Nephron (organoid): ENCODE results near the gene RNF128.

Experiments used
- H3K27ac Mint-ChIP-seq, 3 experiments: 2 replicates each; pipeline ENCODE4 v1.8.0; 2020; ENCODE audit warnings: mixed read lengths in 3 of 3, mild to moderate bottlenecking in 2 of 3, moderate library complexity in 1 of 3
- H3K27me3 Mint-ChIP-seq: 2 replicates; pipeline ENCODE4 v1.8.0; 2021; ENCODE audit warnings: low read depth, mild to moderate bottlenecking, moderate library complexity, mixed read lengths
- H3K36me3 Mint-ChIP-seq: 2 replicates; pipeline ENCODE4 v1.8.0; 2020; ENCODE audit warnings: low read depth, mixed read lengths
- H3K4me1 Mint-ChIP-seq: 2 replicates; pipeline ENCODE4 v1.8.0; 2020; ENCODE audit warnings: mixed read lengths
- H3K4me3 Mint-ChIP-seq, 3 experiments: 2 replicates each; pipeline ENCODE4 v1.8.0; 2020; ENCODE audit warnings: mild to moderate bottlenecking in 3 of 3, mixed read lengths in 3 of 3, moderate library complexity in 2 of 3
- H3K9me3 Mint-ChIP-seq: 2 replicates; pipeline ENCODE4 v1.8.0; 2020; ENCODE audit warnings: mixed read lengths
- CTCF ChIP-seq, 3 experiments: fragments of 200-600 bp; sonication (generic); IDR thresholded peaks; one replicate each; pipeline ENCODE4 v1.5.0; 2021; ENCODE audit warnings: antibody characterized with exemption in 3 of 3; ENCODE audit not compliant: unreplicated experiment in 3 of 3

RNF128 gene

GRCh38 chrX:106731590-106731989 is 5.1 kb downstream of the RNF128 start:
- Mint-ChIP-seq H3K36me3 (no peaks in the 10 kb centered on the region), H3K4me3 (no peak overlapping the region), H3K27ac (no peak overlapping the region), H3K9me3 (peaks cover 3% of the 10 kb centered on the region), H3K27me3 (peaks cover 24% of the 10 kb centered on the region), H3K4me1 (no peaks in the 10 kb centered on the region)
- no peak for TF ChIP-seq CTCF (IDR thresholded peaks at IDR 0.05; ENCODE audit: unreplicated experiment in 3 of 3)

GRCh38 chrX:106734827-106735226 is 8.3 kb downstream of the RNF128 start:
- no peaks in the 10 kb centered on the region for H3K9me3 Mint-ChIP-seq
- H3K4me3 Mint-ChIP-seq: no peak overlapping the region
- no peak overlapping the region for H3K27ac Mint-ChIP-seq
- H3K36me3 Mint-ChIP-seq: no peaks in the 10 kb centered on the region
- H3K27me3 Mint-ChIP-seq: no peaks in the 10 kb centered on the region
- H3K4me1 Mint-ChIP-seq: no peaks in the 10 kb centered on the region
- no peak for TF ChIP-seq CTCF (IDR thresholded peaks at IDR 0.05; ENCODE audit: unreplicated experiment in 3 of 3)

GRCh38 chrX:106740193-106740780 is 13.8 kb downstream of the RNF128 start:
- no peaks in the 10 kb centered on the region for H3K36me3 Mint-ChIP-seq

GRCh38 chrX:106742193-106742592 is 15.7 kb downstream of the RNF128 start:
- no peak overlapping the region for H3K4me3 Mint-ChIP-seq
- H3K27ac Mint-ChIP-seq: no peak overlapping the region
- no peaks in the 10 kb centered on the region for H3K4me1 Mint-ChIP-seq
- no peaks in the 10 kb centered on the region for H3K36me3 Mint-ChIP-seq
- TF ChIP-seq CTCF (IDR thresholded peaks at IDR 0.05; ENCODE audit: unreplicated experiment in 3 of 3): no peak
- H3K27me3 Mint-ChIP-seq: no peaks in the 10 kb centered on the region
- peaks cover 3% of the 10 kb centered on the region for H3K9me3 Mint-ChIP-seq

More at GRCh38 chrX:106740193-106740780, 13.8 kb downstream of the RNF128 start:
- Mint-ChIP-seq H3K27ac (no peak overlapping the region), H3K9me3 (peaks cover 3% of the 10 kb centered on the region), H3K4me1 (no peaks in the 10 kb centered on the region), H3K4me3 (no peak overlapping the region), H3K27me3 (no peaks in the 10 kb centered on the region)
- no peak for TF ChIP-seq CTCF (IDR thresholded peaks at IDR 0.05; ENCODE audit: unreplicated experiment in 3 of 3)

- Mint-ChIP-seq H3K9me3 (peaks cover 3% of the 10 kb centered on the region), H3K4me3 (no peak overlapping the region), H3K4me1 (no peaks in the 10 kb centered on the region), H3K27ac (no peak overlapping the region), H3K27me3 (no peaks in the 10 kb centered on the region), H3K36me3 (no peaks in the 10 kb centered on the region)
- no peak for TF ChIP-seq CTCF (IDR thresholded peaks at IDR 0.05; ENCODE audit: unreplicated experiment in 3 of 3)
Observed at GRCh38 chrX:106742805-106743204, 16.3 kb downstream of the RNF128 start.

GRCh38 chrX:106748377-106748776 is 21.9 kb downstream of the RNF128 start:
- Mint-ChIP-seq H3K27ac (no peak overlapping the region), H3K4me1 (no peaks in the 10 kb centered on the region), H3K27me3 (no peaks in the 10 kb centered on the region), H3K36me3 (no peaks in the 10 kb centered on the region), H3K9me3 (peaks cover 7% of the 10 kb centered on the region), H3K4me3 (no peak overlapping the region)
- no peak for TF ChIP-seq CTCF (IDR thresholded peaks at IDR 0.05; ENCODE audit: unreplicated experiment in 3 of 3)
